IPS DF 6.9 (cell line): ENCODE data around the gene BEST1.
"Not testable (repeated sequence)": the region's sequence is repeated elsewhere in the genome, so short reads cannot be mapped to it uniquely, and the experiment has no call there.

ENCODE experiments used
- DNase-seq: peaks from one replicate; pipeline ENCODE4 v3.0.0-alpha.2; 2013; ENCODE audit warnings: low read depth, low spot score
- H3K27ac ChIP-seq: one replicate; pipeline ENCODE4 v1.5.1; 2013; ENCODE audit warnings: low read length, control low read depth
- H3K27me3 ChIP-seq: 2 replicates; pipeline ENCODE4 v1.6.1; 2013; ENCODE audit warnings: mild to moderate bottlenecking, low read length; ENCODE audit not compliant: control insufficient read depth, insufficient read depth
- H3K36me3 ChIP-seq: 2 replicates; pipeline ENCODE4 v1.6.1; 2013; ENCODE audit warnings: low read length; ENCODE audit not compliant: control insufficient read depth, insufficient read depth
- H3K4me1 ChIP-seq: 2 replicates; pipeline ENCODE4 v1.6.1; 2013; ENCODE audit warnings: low read length; ENCODE audit not compliant: control insufficient read depth, insufficient read depth
- H3K4me3 ChIP-seq: 2 replicates; pipeline ENCODE4 v1.5.1; 2013; ENCODE audit warnings: mild to moderate bottlenecking, low read length
- H3K9me3 ChIP-seq: 2 replicates; pipeline ENCODE4 v1.6.1; 2013; ENCODE audit warnings: low read length, inconsistent platforms; ENCODE audit not compliant: control insufficient read depth, insufficient read depth
- WGBS: extraction: QIAGEN DNeasy Blood & Tissue Kit; methylation state at CpG from one replicate; pipeline ENCODE4 v1.1.7; 2013; ENCODE audit warnings: mixed read lengths, missing lambda C conversion rate; ENCODE audit not compliant: insufficient read length, insufficient coverage; 5-methylcytosine and 5-hydroxymethylcytosine counted together

BEST1 gene

DNA sequence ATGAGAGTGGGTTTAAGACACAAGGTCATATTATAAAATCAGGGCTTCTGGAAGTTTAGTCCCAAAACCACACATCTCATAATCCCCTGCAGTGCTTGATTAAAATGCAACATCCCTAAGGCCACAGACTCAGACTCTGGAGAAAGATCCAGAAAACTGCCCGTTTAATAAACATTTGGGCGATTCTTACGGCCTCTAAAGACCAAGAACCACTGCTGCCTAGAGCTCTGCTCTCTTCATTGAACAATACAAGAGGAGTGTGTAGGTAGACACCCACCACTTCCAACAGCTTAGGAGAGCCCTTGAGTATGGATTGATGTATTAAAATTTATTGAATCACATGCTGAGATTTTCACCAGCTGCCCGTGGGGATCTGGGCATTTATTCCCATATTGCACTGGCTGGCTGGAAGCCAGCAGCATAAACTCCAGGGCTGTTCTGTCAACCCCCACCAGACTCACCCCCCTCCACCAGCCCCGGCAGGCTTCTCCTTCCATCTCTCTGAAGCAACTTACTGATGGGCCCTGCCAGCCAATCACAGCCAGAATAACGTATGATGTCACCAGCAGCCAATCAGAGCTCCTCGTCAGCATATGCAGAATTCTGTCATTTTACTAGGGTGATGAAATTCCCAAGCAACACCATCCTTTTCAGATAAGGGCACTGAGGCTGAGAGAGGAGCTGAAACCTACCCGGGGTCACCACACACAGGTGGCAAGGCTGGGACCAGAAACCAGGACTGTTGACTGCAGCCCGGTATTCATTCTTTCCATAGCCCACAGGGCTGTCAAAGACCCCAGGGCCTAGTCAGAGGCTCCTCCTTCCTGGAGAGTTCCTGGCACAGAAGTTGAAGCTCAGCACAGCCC is 749 bp upstream of the BEST1 start:
- no CpG with 5 or more reads among the region's 9 CpGs for WGBS
- Histone ChIP-seq H3K4me1 (peaks cover 2% of the 10 kb centered on the region), H3K27me3 (no peaks in the 10 kb centered on the region), H3K27ac (no peak overlapping the region), H3K9me3 (no peaks in the 10 kb centered on the region), H3K4me3 (no peak overlapping the region), H3K36me3 (no peaks in the 10 kb centered on the region)
- no peak for DNase-seq

- WGBS: no CpG with 5 or more reads among the region's 11 CpGs
- DNase-seq: no peak
- Histone ChIP-seq H3K36me3 (no peaks in the 10 kb centered on the region), H3K9me3 (no peaks in the 10 kb centered on the region), H3K4me1 (peaks cover 3% of the 10 kb centered on the region; the same call in 1 of the 2 replicates), H3K27ac (no peak overlapping the region), H3K27me3 (no peaks in the 10 kb centered on the region), H3K4me3 (no peak overlapping the region)
Observed at GRCh38 chr11:61951484-61952135, 1.5 kb downstream of the BEST1 start.

GRCh38 chr11:61952882-61953281 is 2.7 kb downstream of the BEST1 start:
- peaks cover 3% of the 10 kb centered on the region; the same call in 1 of the 2 replicates for H3K4me1 ChIP-seq
- no peaks in the 10 kb centered on the region for H3K27me3 ChIP-seq
- H3K27ac ChIP-seq: no peak overlapping the region
- no peak for DNase-seq
- H3K4me3 ChIP-seq: no peak overlapping the region
- no peaks in the 10 kb centered on the region for H3K36me3 ChIP-seq
- WGBS: no CpG with 5 or more reads among the region's 3 CpGs
- no peaks in the 10 kb centered on the region for H3K9me3 ChIP-seq

DNA sequence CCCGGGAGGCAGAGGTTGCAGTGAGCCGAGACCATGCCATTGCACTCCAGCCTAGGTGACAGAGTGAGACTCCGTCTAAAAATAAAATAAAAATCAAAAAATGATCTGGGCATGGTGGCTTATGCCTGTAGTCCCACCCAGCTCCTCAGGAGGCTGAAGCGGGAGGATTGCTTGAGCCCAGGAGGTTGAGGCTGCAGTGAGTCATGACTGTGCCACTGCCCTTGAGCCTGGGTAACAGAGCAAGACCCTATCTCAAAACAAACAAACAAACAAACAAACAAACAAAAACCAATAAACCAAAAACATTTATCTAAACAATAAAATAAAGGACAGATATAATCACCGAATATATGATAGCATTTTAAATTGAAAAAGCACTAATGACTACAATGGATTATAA is 3.5 kb downstream of the BEST1 start:
- H3K9me3 ChIP-seq, DNase-seq, H3K4me1 ChIP-seq, H3K27ac ChIP-seq, H3K36me3 ChIP-seq, H3K27me3 ChIP-seq, H3K4me3 ChIP-seq: not testable (repeated sequence)
- 100% methylated on average over 1 of the region's 5 CpGs for whole genome bisulfite sequencing

DNA sequence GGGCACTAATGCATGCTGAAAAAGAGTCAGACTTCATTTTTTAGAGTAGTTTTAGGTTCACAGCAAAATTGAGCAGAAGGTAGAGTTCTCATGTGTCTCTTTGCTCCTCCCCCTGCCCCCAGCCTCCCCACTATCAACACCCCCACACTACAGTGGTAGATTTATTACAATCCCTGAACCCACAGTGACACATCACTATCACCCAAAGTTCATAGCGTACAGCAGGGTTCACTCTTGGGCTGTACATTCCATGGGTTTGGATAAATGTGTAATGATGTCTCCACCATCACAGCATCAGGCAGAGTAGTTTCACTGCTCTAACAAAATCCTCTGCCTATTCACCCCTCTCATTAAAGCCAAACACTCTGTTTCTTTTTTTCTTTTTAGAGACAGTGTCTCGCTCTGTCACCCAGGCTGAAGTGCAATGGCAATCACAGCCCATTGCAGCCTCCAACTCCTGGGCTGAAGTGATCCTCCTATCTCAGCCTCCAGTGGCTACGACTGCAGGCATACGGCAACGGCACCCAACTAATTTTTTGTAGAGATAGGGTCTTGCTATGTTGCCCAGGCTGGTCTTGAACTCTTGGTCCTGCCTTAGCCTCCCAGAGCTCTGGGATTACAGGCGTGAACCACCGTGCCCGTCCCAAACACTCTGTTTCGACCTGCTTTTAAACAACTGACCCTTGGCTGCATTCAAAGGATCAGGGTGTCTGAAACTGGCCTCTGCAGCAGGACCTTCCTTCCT is 4.1 kb downstream of the BEST1 start:
- Histone ChIP-seq H3K4me1 (peaks cover 3% of the 10 kb centered on the region; the same call in 1 of the 2 replicates), H3K9me3 (no peaks in the 10 kb centered on the region), H3K36me3 (no peaks in the 10 kb centered on the region), H3K4me3 (no peak overlapping the region), H3K27me3 (no peaks in the 10 kb centered on the region), H3K27ac (no peak overlapping the region)
- WGBS: no CpG with 5 or more reads among the region's 9 CpGs
- DNase-seq: no peak

DNA sequence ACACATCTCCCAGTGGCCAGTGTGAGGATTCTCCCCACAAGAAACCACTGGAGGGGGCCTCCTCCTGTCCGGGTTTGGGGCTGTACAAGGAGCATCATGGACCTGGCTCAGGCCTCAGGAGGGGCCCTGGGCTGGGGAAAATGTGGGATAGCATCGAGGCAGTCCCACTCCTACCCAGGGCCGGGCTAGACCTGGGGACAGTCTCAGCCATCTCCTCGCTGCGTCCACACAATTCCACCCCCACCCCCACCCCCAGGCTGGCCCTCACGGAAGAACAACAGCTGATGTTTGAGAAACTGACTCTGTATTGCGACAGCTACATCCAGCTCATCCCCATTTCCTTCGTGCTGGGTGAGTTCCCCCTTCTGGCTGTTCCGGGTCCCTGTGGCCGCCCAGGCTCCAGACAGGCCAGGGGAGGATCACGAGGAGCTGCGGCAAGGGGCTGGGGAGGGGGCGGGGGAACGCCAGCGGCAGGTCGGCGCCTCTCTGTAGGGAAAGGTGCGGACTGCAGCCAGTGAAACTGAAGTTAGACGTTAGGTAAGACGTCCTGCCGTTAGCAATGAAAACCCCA is 4.8 kb downstream of the BEST1 start:
- no peak for DNase-seq
- Histone ChIP-seq H3K4me1 (peaks cover 1% of the 10 kb centered on the region; the same call in 1 of the 2 replicates), H3K27me3 (no peaks in the 10 kb centered on the region), H3K9me3 (no peaks in the 10 kb centered on the region), H3K4me3 (peak overlapping the region; percentile 3; the same call in 1 of the 2 replicates), H3K36me3 (no peaks in the 10 kb centered on the region), H3K27ac (no peak overlapping the region)
- no CpG with 5 or more reads among the region's 21 CpGs for WGBS

- Histone ChIP-seq H3K27ac (no peak overlapping the region), H3K36me3 (no peaks in the 10 kb centered on the region), H3K9me3 (no peaks in the 10 kb centered on the region), H3K27me3 (no peaks in the 10 kb centered on the region), H3K4me3 (peak overlapping the region; percentile 12; the same call in 1 of the 2 replicates), H3K4me1 (peaks cover 1% of the 10 kb centered on the region; the same call in 1 of the 2 replicates)
- DNase-seq: peak; percentile 64
- no CpG with 5 or more reads among the region's 56 CpGs for WGBS
Observed at GRCh38 chr11:61955422-61956135, 5.4 kb downstream of the BEST1 start.

GRCh38 chr11:61956191-61957020 is 6.3 kb downstream of the BEST1 start:
- no CpG with 5 or more reads among the region's 20 CpGs for WGBS
- no peaks in the 10 kb centered on the region for H3K9me3 ChIP-seq
- no peaks in the 10 kb centered on the region for H3K27me3 ChIP-seq
- H3K36me3 ChIP-seq: no peaks in the 10 kb centered on the region
- peaks cover 1% of the 10 kb centered on the region; the same call in 1 of the 2 replicates for H3K4me1 ChIP-seq
- DNase-seq: no peak
- H3K4me3 ChIP-seq: no peak overlapping the region
- H3K27ac ChIP-seq: no peak overlapping the region

GRCh38 chr11:61957021-61957770 is 7.0 kb downstream of the BEST1 start:
- no peaks in the 10 kb centered on the region for H3K36me3 ChIP-seq
- no peak overlapping the region for H3K27ac ChIP-seq
- H3K27me3 ChIP-seq: no peaks in the 10 kb centered on the region
- H3K9me3 ChIP-seq: no peaks in the 10 kb centered on the region
- peaks cover 1% of the 10 kb centered on the region; the same call in 1 of the 2 replicates for H3K4me1 ChIP-seq
- no peak for DNase-seq
- H3K4me3 ChIP-seq: no peak overlapping the region
- no CpG with 5 or more reads among the region's 7 CpGs for WGBS
